HepG2 (cell line): ENCODE results near the gene SPOP. TPM values are rescaled to one million over a fixed set of nuclear protein-coding genes. Genes with fewer than 3 reads are reported as not detected.

Source experiments
- CC2D1A ChIP-seq: sonication (generic); formaldehyde crosslinking; IDR thresholded peaks from 2 replicates; pipeline ENCODE4 v1.8.1; 2023; ENCODE audit warnings: mild to moderate bottlenecking, missing genetic modification reagents
- DR1 ChIP-seq: sonication (generic); formaldehyde crosslinking; IDR thresholded peaks from 2 replicates; pipeline ENCODE4 v1.8.0; 2021; ENCODE audit warnings: mild to moderate bottlenecking, missing genetic modification reagents, inconsistent platforms
- ESRRA ChIP-seq: sonication (generic); formaldehyde crosslinking; IDR thresholded peaks from 2 replicates; pipeline ENCODE4 v1.5.1; 2020; ENCODE audit warnings: mild to moderate bottlenecking, low read depth, missing genetic modification reagents
- ETV5 ChIP-seq: IDR thresholded peaks from 2 replicates; pipeline ENCODE4 v1.6.1; 2018; ENCODE audit warnings: missing biosample characterization, missing genetic modification reagents, inconsistent platforms, borderline replicate concordance
- GPN1 ChIP-seq: sonication (generic); formaldehyde crosslinking; IDR thresholded peaks from 2 replicates; pipeline ENCODE4 v1.5.1; 2020; ENCODE audit warnings: missing genetic modification reagents, borderline replicate concordance
- HMGA1 ChIP-seq: sonication (generic); formaldehyde crosslinking; conservative IDR thresholded peaks from 2 replicates; pipeline ENCODE4 v1.4.0; 2020; ENCODE audit warnings: missing genetic modification reagents
- NFE2L1 ChIP-seq: sonication (generic); formaldehyde crosslinking; IDR thresholded peaks from 2 replicates; pipeline ENCODE4 v1.4.0; 2020; ENCODE audit warnings: missing genetic modification reagents, mild to moderate bottlenecking, borderline replicate concordance
- ONECUT2 ChIP-seq: sonication (generic); formaldehyde crosslinking; IDR thresholded peaks from 2 replicates; pipeline ENCODE4 v1.4.0; 2020; ENCODE audit warnings: missing genetic modification reagents
- PAWR ChIP-seq: sonication (generic); formaldehyde crosslinking; IDR thresholded peaks from 2 replicates; pipeline ENCODE4 v1.4.0; 2020; ENCODE audit warnings: missing genetic modification reagents, mild to moderate bottlenecking, borderline replicate concordance
- PRMT3 ChIP-seq: sonication (generic); formaldehyde crosslinking; IDR thresholded peaks from 2 replicates; pipeline ENCODE4 v1.8.1; 2022; ENCODE audit warnings: low read depth, mild to moderate bottlenecking, moderate library complexity, missing genetic modification reagents, borderline replicate concordance
- SCMH1 ChIP-seq: sonication (generic); formaldehyde crosslinking; IDR thresholded peaks from 2 replicates; pipeline ENCODE4 v1.9.0; 2021; ENCODE audit warnings: missing genetic modification reagents, mild to moderate bottlenecking, borderline replicate concordance
- ZBTB43 ChIP-seq: sonication (generic); formaldehyde crosslinking; conservative IDR thresholded peaks from 2 replicates; pipeline ENCODE4 v1.4.0; 2020; ENCODE audit warnings: missing genetic modification reagents
- ZFP1 ChIP-seq: IDR thresholded peaks from 2 replicates; pipeline ENCODE4 v1.6.1; 2016
- ZNF136 ChIP-seq: sonication (generic); formaldehyde crosslinking; IDR thresholded peaks from 2 replicates; pipeline ENCODE4 v1.8.1; 2022; ENCODE audit warnings: low read depth, mild to moderate bottlenecking, moderate library complexity, missing genetic modification reagents
- ZNF317 ChIP-seq: sonication (generic); formaldehyde crosslinking; IDR thresholded peaks from 2 replicates; pipeline ENCODE4 v1.5.0; 2020; ENCODE audit warnings: mild to moderate bottlenecking, missing genetic modification reagents
- ZNF468 ChIP-seq: sonication (generic); formaldehyde crosslinking; IDR thresholded peaks from 2 replicates; pipeline ENCODE4 v1.8.0; 2022; ENCODE audit warnings: mild to moderate bottlenecking, moderate library complexity, missing genetic modification reagents
- ZNF569 ChIP-seq: sonication (generic); formaldehyde crosslinking; IDR thresholded peaks from 2 replicates; pipeline ENCODE4 v1.5.0; 2020; ENCODE audit warnings: mild to moderate bottlenecking, missing genetic modification reagents, moderate library complexity, borderline replicate concordance
- ZNF615 ChIP-seq: sonication (generic); formaldehyde crosslinking; IDR thresholded peaks from 2 replicates; pipeline ENCODE4 v1.5.0; 2020; ENCODE audit warnings: mild to moderate bottlenecking, missing genetic modification reagents, borderline replicate concordance
- ZNF788 ChIP-seq: sonication (generic); formaldehyde crosslinking; IDR thresholded peaks from 2 replicates; pipeline ENCODE4 v1.5.0; 2020; ENCODE audit warnings: mild to moderate bottlenecking, missing genetic modification reagents, borderline replicate concordance
- ZNF883 ChIP-seq: sonication (generic); formaldehyde crosslinking; IDR thresholded peaks from 2 replicates; pipeline ENCODE4 v1.5.1; 2020; ENCODE audit warnings: mild to moderate bottlenecking, missing genetic modification reagents; ENCODE audit errors: not compliant biosample characterization
- polyA plus RNA-seq, 8 experiments: library from polyadenylated mRNA; depleted of rRNA in 3 of 8; stranded (reverse) in 7 of 8; unstranded in 1 of 8; fragments of >200 nt; fragmentation: Illumina TruSeq in 4 of 8; extraction: Trizol in 4 of 8; gene quantifications; 2 replicates each; pipeline versions ENCODE4 v1.2.1 to v1.2.3, GENCODE V29; 2011 to 2016; ENCODE audit warnings: low read depth in 4 of 8, missing spikeins in 1 of 8, mixed read lengths in 1 of 8; ENCODE audit not compliant: insufficient read depth in 1 of 8
- total RNA-seq, 5 experiments: library from RNA; depleted of rRNA; stranded (reverse); fragments of >200 nt; fragmentation: Illumina TruSeq; extraction: Trizol; gene quantifications; 2 replicates each; pipeline ENCODE4 v1.2.3, GENCODE V29; 2016; ENCODE audit warnings: low read depth in 1 of 5
- TF ChIP-seq, protein P1 (sequence below): sonication (generic); formaldehyde crosslinking; IDR thresholded peaks from 2 replicates; pipeline ENCODE4 v1.9.0; 2022; ENCODE audit warnings: low read depth, missing genetic modification reagents
- TF ChIP-seq, protein P2 (sequence below): sonication (generic); formaldehyde crosslinking; IDR thresholded peaks from 2 replicates; pipeline ENCODE4 v1.4.0; 2020; ENCODE audit warnings: missing genetic modification reagents, mild to moderate bottlenecking, borderline replicate concordance
- TF ChIP-seq, protein P3 (sequence below): sonication (generic); formaldehyde crosslinking; IDR thresholded peaks from 2 replicates; pipeline ENCODE4 v1.4.0; 2020; ENCODE audit warnings: mild to moderate bottlenecking, missing genetic modification reagents
- TF ChIP-seq, protein P4 (sequence below): sonication (generic); formaldehyde crosslinking; IDR thresholded peaks from 2 replicates; pipeline ENCODE4 v1.4.0; 2020; ENCODE audit warnings: missing genetic modification reagents

SPOP gene
- total and polyA plus RNA-seq, 2 of the 13 experiments (the other 11 are each of a cell fraction or from before 2014, with no cell fraction given) = 52.8 to 60.8 TPM

GRCh38 chr17:49556223-49556943 lies 121.5 kb downstream of the SPOP start (continued):
- TF ChIP-seq, protein P1, sequence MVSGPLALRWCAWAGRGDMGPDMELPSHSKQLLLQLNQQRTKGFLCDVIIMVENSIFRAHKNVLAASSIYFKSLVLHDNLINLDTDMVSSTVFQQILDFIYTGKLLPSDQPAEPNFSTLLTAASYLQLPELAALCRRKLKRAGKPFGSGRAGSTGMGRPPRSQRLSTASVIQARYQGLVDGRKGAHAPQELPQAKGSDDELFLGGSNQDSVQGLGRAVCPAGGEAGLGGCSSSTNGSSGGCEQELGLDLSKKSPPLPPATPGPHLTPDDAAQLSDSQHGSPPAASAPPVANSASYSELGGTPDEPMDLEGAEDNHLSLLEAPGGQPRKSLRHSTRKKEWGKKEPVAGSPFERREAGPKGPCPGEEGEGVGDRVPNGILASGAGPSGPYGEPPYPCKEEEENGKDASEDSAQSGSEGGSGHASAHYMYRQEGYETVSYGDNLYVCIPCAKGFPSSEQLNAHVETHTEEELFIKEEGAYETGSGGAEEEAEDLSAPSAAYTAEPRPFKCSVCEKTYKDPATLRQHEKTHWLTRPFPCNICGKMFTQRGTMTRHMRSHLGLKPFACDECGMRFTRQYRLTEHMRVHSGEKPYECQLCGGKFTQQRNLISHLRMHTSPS (CRISPR knock-in tag) = peak; percentile 68; the same call in 1 of the 2 replicates
- TF ChIP-seq ZNF883 (CRISPR knock-in tag) = peak; percentile 20
- TF ChIP-seq HMGA1 (CRISPR knock-in tag) = no peak
- TF ChIP-seq, protein P2, sequence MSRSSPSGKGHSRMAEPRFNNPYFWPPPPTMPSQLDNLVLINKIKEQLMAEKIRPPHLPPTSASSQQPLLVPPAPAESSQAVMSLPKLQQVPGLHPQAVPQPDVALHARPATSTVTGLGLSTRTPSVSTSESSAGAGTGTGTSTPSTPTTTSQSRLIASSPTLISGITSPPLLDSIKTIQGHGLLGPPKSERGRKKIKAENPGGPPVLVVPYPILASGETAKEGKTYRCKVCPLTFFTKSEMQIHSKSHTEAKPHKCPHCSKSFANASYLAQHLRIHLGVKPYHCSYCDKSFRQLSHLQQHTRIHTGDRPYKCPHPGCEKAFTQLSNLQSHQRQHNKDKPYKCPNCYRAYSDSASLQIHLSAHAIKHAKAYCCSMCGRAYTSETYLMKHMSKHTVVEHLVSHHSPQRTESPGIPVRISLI (CRISPR knock-in tag) = no peak; the same call in 1 of the 2 replicates
- TF ChIP-seq, protein P3, sequence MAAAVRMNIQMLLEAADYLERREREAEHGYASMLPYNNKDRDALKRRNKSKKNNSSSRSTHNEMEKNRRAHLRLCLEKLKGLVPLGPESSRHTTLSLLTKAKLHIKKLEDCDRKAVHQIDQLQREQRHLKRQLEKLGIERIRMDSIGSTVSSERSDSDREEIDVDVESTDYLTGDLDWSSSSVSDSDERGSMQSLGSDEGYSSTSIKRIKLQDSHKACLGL (CRISPR knock-in tag) = peak; percentile 65; the same call in 1 of the 2 replicates
- TF ChIP-seq ZNF136 (CRISPR knock-in tag) = no peak
- TF ChIP-seq CC2D1A (CRISPR knock-in tag) = no peak; the same call in 1 of the 2 replicates
- 0 out of 2 replicates have a peak, but pooled peaks have one; percentile 64 for TF ChIP-seq ZNF569 (CRISPR knock-in tag)
- TF ChIP-seq ZNF468 (CRISPR knock-in tag) = no peak
- no peak for TF ChIP-seq PRMT3
- TF ChIP-seq ETV5 (CRISPR knock-in tag) = peak; percentile 84
- TF ChIP-seq DR1 (CRISPR knock-in tag) = no peak
- peak; percentile 77; the same call in 1 of the 2 replicates for TF ChIP-seq ZFP1 (CRISPR knock-in tag)
- no peak for TF ChIP-seq ESRRA (CRISPR knock-in tag)
- TF ChIP-seq ZNF317 (CRISPR knock-in tag) = no peak
- TF ChIP-seq GPN1 = peak; percentile 46; the same call in 1 of the 2 replicates
- TF ChIP-seq NFE2L1 (CRISPR knock-in tag) = peak; percentile 86; the same call in 1 of the 2 replicates
- TF ChIP-seq ZBTB43 (CRISPR knock-in tag) = no peak
- TF ChIP-seq ONECUT2 (CRISPR knock-in tag) = no peak
- peak; percentile 78; the same call in 1 of the 2 replicates for TF ChIP-seq ZNF788 (CRISPR knock-in tag)
- no peak for TF ChIP-seq SCMH1 (CRISPR knock-in tag)
- TF ChIP-seq, protein P4, sequence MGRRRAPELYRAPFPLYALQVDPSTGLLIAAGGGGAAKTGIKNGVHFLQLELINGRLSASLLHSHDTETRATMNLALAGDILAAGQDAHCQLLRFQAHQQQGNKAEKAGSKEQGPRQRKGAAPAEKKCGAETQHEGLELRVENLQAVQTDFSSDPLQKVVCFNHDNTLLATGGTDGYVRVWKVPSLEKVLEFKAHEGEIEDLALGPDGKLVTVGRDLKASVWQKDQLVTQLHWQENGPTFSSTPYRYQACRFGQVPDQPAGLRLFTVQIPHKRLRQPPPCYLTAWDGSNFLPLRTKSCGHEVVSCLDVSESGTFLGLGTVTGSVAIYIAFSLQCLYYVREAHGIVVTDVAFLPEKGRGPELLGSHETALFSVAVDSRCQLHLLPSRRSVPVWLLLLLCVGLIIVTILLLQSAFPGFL (CRISPR knock-in tag) = no peak
- no peak for TF ChIP-seq PAWR (CRISPR knock-in tag)
- TF ChIP-seq ZNF615 = no peak; the same call in 1 of the 2 replicates
